GM10248 (cell line): Measurements from ENCODE around the gene VMAC.
A peak's percentile ranks its signal among the peaks of the same experiment; 100 is the strongest.

ENCODE experiments used
- CTCF ChIA-PET: fragments of 300-600 bp; sonication (Branson Sonifier 250); formaldehyde crosslinking; extraction: SDS; loops from one replicate; lab custom pipeline; 2021; ENCODE audit warnings: antibody characterized with exemption; lab: Yijun Ruan, JAX
- POLR2A ChIA-PET: fragments of 350-650 bp; sonication (Branson Sonifier 250); formaldehyde crosslinking; extraction: SDS; loops from one replicate; lab custom pipeline; 2020; ENCODE audit warnings: antibody characterized with exemption; lab: Yijun Ruan, JAX
- DNase-seq: peaks from one replicate; pipeline ENCODE4 v3.0.0; 2012; ENCODE audit errors: extremely low spot score
- TF ChIP-seq, protein P1 (sequence below): IDR thresholded peaks from 2 replicates; pipeline ENCODE4 v1.5.1; 2012; ENCODE audit warnings: mild to moderate bottlenecking, low read depth; ENCODE audit errors: extremely low read depth, missing control alignments, control extremely low read depth

VMAC gene

DNA sequence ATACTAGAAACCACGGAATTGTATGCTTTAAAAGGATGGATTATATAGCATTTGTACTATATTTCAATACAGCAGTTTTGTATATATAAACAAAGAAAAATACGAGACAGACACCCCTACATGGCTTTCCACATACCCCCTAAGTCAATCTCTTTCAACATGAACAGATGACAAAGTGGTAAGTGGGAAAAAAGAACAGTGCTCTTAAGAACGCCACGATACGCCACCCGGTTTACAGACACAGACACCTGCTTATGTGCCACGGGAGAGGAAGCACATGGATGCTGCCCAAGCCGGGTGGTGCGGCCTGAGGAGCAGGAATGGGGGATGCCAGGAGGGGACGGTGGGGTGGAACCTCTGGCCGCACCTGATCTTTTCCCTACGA lies 17.5 kb downstream of the VMAC start:
- DNase-seq: no peak
- TF ChIP-seq, protein P1, sequence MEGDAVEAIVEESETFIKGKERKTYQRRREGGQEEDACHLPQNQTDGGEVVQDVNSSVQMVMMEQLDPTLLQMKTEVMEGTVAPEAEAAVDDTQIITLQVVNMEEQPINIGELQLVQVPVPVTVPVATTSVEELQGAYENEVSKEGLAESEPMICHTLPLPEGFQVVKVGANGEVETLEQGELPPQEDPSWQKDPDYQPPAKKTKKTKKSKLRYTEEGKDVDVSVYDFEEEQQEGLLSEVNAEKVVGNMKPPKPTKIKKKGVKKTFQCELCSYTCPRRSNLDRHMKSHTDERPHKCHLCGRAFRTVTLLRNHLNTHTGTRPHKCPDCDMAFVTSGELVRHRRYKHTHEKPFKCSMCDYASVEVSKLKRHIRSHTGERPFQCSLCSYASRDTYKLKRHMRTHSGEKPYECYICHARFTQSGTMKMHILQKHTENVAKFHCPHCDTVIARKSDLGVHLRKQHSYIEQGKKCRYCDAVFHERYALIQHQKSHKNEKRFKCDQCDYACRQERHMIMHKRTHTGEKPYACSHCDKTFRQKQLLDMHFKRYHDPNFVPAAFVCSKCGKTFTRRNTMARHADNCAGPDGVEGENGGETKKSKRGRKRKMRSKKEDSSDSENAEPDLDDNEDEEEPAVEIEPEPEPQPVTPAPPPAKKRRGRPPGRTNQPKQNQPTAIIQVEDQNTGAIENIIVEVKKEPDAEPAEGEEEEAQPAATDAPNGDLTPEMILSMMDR: no peak
- ChIA-PET POLR2A (no interaction called here), CTCF (interaction anchor here (1.1 kb wide), 1 partner anchor 101 kb away, joined by 3 read pairs; no protein-coding TSS in a partner anchor)

DNA sequence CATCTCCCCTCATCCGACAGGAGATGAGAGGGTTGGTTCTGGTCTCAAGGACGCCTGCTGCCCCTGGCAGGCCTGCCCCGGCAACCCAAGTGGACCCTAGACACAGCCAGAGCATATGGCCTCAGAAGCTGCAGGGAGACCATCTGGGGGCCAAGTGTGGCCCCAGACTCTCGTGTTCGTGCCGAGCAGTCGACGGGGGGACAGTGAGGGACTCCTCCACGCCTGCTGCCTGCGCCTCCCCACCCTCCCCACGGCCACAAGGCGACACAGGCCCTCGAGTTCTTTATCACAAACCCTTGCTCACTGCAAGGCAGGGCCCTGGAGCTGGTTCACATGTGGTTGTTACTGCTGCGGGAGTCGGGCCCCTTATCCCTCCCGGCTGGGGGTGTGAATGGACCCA lies 18.7 kb downstream of the VMAC start:
- ChIA-PET POLR2A (no interaction called here), CTCF (interaction anchor here (1.1 to 1.2 kb wide), 2 partner anchors 99 to 119 kb away, joined by 3 to 4 read pairs; no protein-coding TSS in a partner anchor)
- TF ChIP-seq, protein P1: no peak
- no peak for DNase-seq

DNA sequence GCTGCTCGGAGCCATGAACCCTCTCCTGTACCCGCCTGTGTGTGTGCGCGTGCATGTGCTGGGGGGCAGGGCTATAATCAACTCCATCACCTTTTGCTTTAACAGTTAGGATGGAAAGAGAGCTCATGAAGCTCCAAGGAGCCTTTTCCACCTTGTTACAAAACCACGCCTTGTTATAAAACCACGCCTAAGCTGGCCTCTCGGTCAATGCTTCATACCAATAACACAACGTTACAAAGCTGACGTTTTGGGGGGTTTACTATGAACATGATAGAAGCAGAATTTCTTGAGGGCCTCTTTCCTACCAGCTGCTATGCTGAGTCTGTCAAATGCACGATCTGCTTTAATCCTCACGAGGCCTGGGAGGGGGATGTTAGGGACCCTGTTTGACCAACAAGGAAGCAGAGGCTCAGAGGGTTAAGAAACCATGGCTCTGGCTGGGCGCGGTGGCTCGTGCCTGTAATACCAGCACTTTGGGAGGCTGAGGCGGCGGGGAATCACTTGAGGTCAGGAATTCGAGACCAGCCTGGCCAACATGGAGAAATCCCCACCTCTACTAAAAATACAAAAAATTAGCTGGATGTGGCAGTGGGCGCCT lies 21.3 kb downstream of the VMAC start:
- TF ChIP-seq, protein P1: no peak
- CTCF ChIA-PET: interaction anchor here (0.8 to 1.7 kb wide), 3 partner anchors 23 to 96 kb away, joined by 3 to 5 read pairs (median 3); no protein-coding TSS in a partner anchor
- DNase-seq: no peak
- POLR2A ChIA-PET: interaction anchor here (0.6 to 0.7 kb wide), 2 partner anchors 485 to 650 kb away, joined by 4 to 5 read pairs; no protein-coding TSS in a partner anchor

DNA sequence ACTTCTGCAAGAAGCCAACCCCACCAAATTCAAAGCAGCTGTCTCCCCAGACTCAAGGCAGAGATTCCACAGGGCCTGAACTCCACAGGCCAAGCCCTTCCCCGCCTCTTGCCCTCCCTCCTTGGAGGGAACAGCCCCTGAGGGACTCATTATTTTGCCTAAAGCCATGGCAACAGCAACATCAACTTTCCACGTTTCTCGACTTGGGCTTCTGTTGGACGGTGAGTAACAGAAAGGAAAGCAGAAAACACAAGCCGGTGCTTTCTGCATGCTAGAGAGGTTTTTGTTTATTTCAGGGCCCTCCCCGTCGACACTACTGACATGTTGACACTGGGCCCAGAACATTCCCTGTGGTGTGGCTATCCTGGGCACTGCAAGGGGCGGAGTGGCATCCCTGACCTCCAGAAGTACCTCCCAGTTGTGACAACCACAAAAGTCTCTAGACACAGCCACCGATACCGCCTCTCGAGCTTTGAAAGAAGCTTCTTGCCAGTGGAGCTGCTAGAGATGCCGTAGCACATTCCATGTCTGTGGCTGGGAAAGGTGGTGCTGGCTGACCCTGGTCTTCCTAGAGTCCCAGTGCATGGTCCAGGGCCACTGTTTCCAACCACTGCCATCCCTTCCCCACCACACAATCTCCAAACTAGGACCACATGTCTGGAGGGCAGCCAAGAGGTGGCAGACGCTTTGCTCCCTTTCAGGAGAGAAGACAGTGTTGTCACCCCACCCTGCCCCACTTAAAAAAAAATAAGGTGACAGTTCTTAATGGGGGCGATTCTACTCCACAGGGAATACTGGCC lies 22.2 kb downstream of the VMAC start:
- POLR2A ChIA-PET: no interaction called here
- CTCF ChIA-PET: interaction anchor here (1.7 to 1.8 kb wide), 2 partner anchors 41 to 95 kb away, joined by 5 read pairs; no protein-coding TSS in a partner anchor
- no peak for DNase-seq
- TF ChIP-seq, protein P1: no peak

DNA sequence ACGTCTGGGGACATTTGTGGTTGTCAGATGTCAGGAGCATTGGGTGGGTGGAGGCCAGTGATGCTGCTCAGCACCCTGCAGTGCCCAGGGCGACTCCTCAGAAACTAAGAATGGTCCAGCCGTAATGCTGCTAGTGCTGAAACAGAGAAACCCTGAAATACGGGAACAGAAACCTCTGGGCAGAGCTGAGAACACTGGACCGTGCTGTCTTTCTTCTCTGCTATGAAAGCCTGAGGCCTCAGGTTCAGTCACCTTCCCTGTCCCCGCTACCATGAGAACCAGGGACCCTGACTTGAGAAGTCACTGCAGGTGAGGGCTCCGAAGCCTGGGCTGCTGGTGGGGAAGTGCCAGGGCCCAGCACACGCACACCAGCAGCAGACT lies 22.8 kb downstream of the VMAC start:
- POLR2A ChIA-PET: no interaction called here
- DNase-seq: peak; percentile 79
- CTCF ChIA-PET: interaction anchor here (1.7 to 1.8 kb wide), 2 partner anchors 10 to 94 kb away, joined by 4 to 5 read pairs; no protein-coding TSS in a partner anchor
- TF ChIP-seq, protein P1: no peak

DNA sequence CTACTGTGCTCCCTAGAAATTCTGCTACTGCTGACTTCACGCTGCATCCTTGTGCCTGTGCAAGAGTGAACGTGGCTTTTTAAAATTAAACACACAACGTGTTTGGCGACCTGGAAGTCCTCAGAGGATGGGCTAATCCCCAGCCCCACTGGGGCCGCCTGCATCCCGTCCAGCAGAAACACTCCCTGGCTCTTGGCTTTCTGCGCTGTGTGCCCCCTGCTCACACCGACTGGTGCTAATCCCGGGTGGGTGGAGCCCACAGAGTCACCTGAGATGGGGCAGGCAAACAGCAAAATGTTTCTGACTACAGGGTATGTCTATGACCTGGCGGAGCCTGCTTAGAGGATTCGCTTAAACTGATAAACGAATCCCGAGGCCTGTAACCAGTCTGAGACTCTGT lies 24.5 kb downstream of the VMAC start:
- no peak for DNase-seq
- TF ChIP-seq, protein P1: no peak
- ChIA-PET CTCF (interaction anchor here (1.3 kb wide), 1 partner anchor 25 kb away, joined by 4 read pairs; the partner anchor contains the start of gene VMAC), POLR2A (no interaction called here)
